Erythroblast (primary cell): ENCODE data around the gene BICRA.

Experiments used
- GATA1 ChIP-seq: IDR thresholded peaks from 2 replicates; pipeline ENCODE4 v1.6.1; 2011; ENCODE audit warnings: low read depth, mild to moderate bottlenecking, control low read depth, low read length, moderate library complexity
- POLR2A ChIP-seq: IDR thresholded peaks from 2 replicates; pipeline ENCODE4 v1.6.1; 2011; ENCODE audit warnings: mild to moderate bottlenecking, low read length

DNA sequence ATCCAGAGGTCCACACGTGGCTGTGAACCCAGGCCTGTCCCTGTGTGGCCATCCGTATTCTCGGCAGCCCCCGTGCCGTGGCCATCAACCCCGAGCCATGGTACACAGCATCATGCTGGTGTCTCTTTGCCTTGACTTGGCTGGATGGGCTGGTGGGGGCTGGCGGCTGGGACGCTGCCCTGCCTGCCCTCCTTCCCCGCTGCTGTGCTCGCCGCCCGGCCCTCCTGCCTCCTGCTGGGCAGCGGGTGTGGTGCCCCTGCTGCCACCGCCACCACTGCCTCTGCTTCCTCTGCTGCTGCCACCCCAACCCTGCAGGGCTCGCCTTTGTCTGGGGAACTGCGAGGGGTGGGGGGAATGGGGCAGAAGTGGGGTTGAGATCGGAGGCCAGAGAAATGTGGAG, 84.6 kb downstream of the BICRA start:
- TF ChIP-seq POLR2A = no peak
- TF ChIP-seq GATA1 = no peak
